Suprapubic skin (tissue), 4 donors: ENCODE measurements around the gene IL5.
A peak's percentile ranks its signal among the peaks of the same experiment; 100 is the strongest.

Source experiments
- POLR2A ChIP-seq, 2 donors: fragments of 450-650 bp; IDR thresholded peaks; one replicate each; pipeline ENCODE4 v1.6.1; 2017; ENCODE audit warnings: antibody characterized with exemption in 2 of 2, mild to moderate bottlenecking in 2 of 2, moderate library complexity in 2 of 2
- POLR2AphosphoS5 ChIP-seq, 3 donors: sonication (generic); formaldehyde crosslinking; IDR thresholded peaks; one replicate each; pipeline ENCODE4 v1.6.1; 2017; ENCODE audit warnings: antibody characterized with exemption in 3 of 3
- TF ChIP-seq, protein P1 (sequence below), 2 donors: fragments of 200-600 bp in 1 of 2; fragments of 450-650 bp in 1 of 2; sonication (generic) in 1 of 2; IDR thresholded peaks; one replicate each; pipeline ENCODE4 v1.5.1; 2016 to 2019; ENCODE audit warnings: antibody characterized with exemption in 2 of 2, mild to moderate bottlenecking in 1 of 2, moderate library complexity in 1 of 2

DNA sequence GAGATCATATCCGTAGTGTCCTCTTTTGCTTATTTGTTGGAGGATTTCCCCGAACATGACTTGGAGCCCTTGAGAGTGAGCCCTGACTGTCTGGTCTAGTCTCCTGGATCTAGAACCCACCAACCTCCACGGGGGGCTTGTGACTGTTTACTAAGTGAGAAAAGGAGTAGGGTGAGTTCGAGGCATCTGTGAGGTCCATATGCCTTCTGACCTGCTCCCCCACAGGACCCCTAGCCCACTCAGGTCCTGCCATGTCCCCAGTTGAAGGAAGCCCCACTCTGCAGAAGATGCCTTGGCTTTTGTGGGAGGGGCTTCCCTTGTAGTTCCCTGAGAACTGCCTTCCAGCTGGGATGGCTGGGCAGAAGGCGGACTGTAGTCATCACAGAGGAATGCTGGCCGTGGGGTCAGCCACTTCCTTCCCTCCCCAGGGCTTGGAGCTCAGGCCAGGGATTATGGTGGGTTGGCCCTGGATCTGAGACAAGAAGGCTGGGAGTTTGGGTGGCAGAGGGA is 45.8 kb downstream of the IL5 start:
- TF ChIP-seq POLR2A (IDR thresholded peaks at IDR 0.05) = no peak
- TF ChIP-seq, protein P1, sequence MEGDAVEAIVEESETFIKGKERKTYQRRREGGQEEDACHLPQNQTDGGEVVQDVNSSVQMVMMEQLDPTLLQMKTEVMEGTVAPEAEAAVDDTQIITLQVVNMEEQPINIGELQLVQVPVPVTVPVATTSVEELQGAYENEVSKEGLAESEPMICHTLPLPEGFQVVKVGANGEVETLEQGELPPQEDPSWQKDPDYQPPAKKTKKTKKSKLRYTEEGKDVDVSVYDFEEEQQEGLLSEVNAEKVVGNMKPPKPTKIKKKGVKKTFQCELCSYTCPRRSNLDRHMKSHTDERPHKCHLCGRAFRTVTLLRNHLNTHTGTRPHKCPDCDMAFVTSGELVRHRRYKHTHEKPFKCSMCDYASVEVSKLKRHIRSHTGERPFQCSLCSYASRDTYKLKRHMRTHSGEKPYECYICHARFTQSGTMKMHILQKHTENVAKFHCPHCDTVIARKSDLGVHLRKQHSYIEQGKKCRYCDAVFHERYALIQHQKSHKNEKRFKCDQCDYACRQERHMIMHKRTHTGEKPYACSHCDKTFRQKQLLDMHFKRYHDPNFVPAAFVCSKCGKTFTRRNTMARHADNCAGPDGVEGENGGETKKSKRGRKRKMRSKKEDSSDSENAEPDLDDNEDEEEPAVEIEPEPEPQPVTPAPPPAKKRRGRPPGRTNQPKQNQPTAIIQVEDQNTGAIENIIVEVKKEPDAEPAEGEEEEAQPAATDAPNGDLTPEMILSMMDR (IDR thresholded peaks at IDR 0.05) = no peak
- TF ChIP-seq POLR2AphosphoS5 (IDR thresholded peaks at IDR 0.05) = peak in 1 of 3 donors; percentile 18
